HG03064 (cell line): ENCODE measurements around the gene ATP5IF1.

Experiments used
- ATAC-seq: cut with Tn5 transposase; IDR thresholded peaks from one replicate; pipeline ENCODE4 v1.9.1; 2021; ENCODE audit warnings: low read depth; ENCODE audit not compliant: unreplicated experiment

ATP5IF1 gene

GRCh38 chr1:28235755-28236655 lies at the start of gene ATP5IF1:
Gene ATP5IF1 (plus strand): TSS chr1:28236124. CDS start chr1:28236184, 60 bp downstream.
- peak; percentile 72 for ATAC-seq

GRCh38 chr1:28190337-28190979 lies 45.5 kb upstream of the ATP5IF1 start:
- ATAC-seq: no peak

- no peak for ATAC-seq
These were observed 44.8 kb upstream of the ATP5IF1 start for GRCh38 chr1:28190996-28191645.

- ATAC-seq: no peak
These were observed 42.2 kb upstream of the ATP5IF1 start for GRCh38 chr1:28193701-28194161.

- no peak for ATAC-seq
These were observed 41.4 kb upstream of the ATP5IF1 start for GRCh38 chr1:28194326-28195035.

GRCh38 chr1:28195780-28196179 lies 40.1 kb upstream of the ATP5IF1 start:
- ATAC-seq: no peak

GRCh38 chr1:28196330-28196729 lies 39.6 kb upstream of the ATP5IF1 start:
- ATAC-seq: no peak

- ATAC-seq: no peak
These were observed 38.1 kb upstream of the ATP5IF1 start for GRCh38 chr1:28197682-28198415.

- ATAC-seq: peak; percentile 67
These were observed 36.3 kb upstream of the ATP5IF1 start for GRCh38 chr1:28199328-28200233.

GRCh38 chr1:28200234-28200873 lies 35.6 kb upstream of the ATP5IF1 start:
- no peak for ATAC-seq

- ATAC-seq: no peak
These were observed 30.7 kb upstream of the ATP5IF1 start for GRCh38 chr1:28205243-28205642.

- ATAC-seq: no peak
These were observed 27.0 kb upstream of the ATP5IF1 start for GRCh38 chr1:28208818-28209441.

- ATAC-seq: no peak
These were observed 26.2 kb upstream of the ATP5IF1 start for GRCh38 chr1:28209700-28210099.

GRCh38 chr1:28213315-28213714 lies 22.6 kb upstream of the ATP5IF1 start:
- no peak for ATAC-seq

- ATAC-seq: no peak
These were observed 6.8 kb upstream of the ATP5IF1 start for GRCh38 chr1:28229089-28229488.

- no peak for ATAC-seq
These were observed 5.9 kb upstream of the ATP5IF1 start for GRCh38 chr1:28229996-28230395.

- ATAC-seq: no peak
These were observed 3.2 kb upstream of the ATP5IF1 start, which contains the start of gene DNAJC8 for GRCh38 chr1:28232558-28233263. Gene DNAJC8 (minus strand): TSS chr1:28233029. CDS start chr1:28232998, 31 bp downstream.
